Inflammatory macrophage treated with lipopolysaccharide for 4 hours (primary cell): ENCODE results near the gene PAQR9.
A peak's percentile ranks its signal among the peaks of the same experiment; 100 is the strongest.
"Not testable (repeated sequence)": the region's sequence is repeated elsewhere in the genome, so short reads cannot be mapped to it uniquely, and the experiment has no call there.

Source experiments
- DNase-seq: peaks from one replicate; pipeline ENCODE4 v3.0.0-alpha.2; 2020

Gene PAQR9

GRCh38 chr3:142963516-142964448, at the start of gene PAQR9:
Gene PAQR9 (minus strand): TSS chr3:142963674. CDS start chr3:142963336, 338 bp downstream.
- DNase-seq = no peak

GRCh38 chr3:143011705-143012104, 48.2 kb upstream of the PAQR9 start:
- no peak for DNase-seq

GRCh38 chr3:143010024-143010423, 46.5 kb upstream of the PAQR9 start:
- no peak for DNase-seq

- no peak for DNase-seq
Measured at GRCh38 chr3:143004823-143005222, 41.3 kb upstream of the PAQR9 start.

GRCh38 chr3:143002727-143003126, 39.3 kb upstream of the PAQR9 start:
- no peak for DNase-seq

- DNase-seq = peak; percentile 57
Measured at GRCh38 chr3:143002083-143002712, 38.7 kb upstream of the PAQR9 start.

- peak; percentile 98 for DNase-seq
Measured at GRCh38 chr3:143001369-143002082, 38.1 kb upstream of the PAQR9 start, which contains the start of gene U2SURP. Gene U2SURP (plus strand): TSS chr3:143001570. CDS start chr3:143001629, 59 bp downstream.

- DNase-seq = no peak
Measured at GRCh38 chr3:143001034-143001368, 37.5 kb upstream of the PAQR9 start.

- DNase-seq = no peak
Measured at GRCh38 chr3:143000528-143000927, 37.1 kb upstream of the PAQR9 start.

GRCh38 chr3:142999881-143000280, 36.4 kb upstream of the PAQR9 start:
- no peak for DNase-seq

GRCh38 chr3:142998439-142998838, 35.0 kb upstream of the PAQR9 start:
- DNase-seq = no peak

GRCh38 chr3:142997330-142997729, 33.9 kb upstream of the PAQR9 start:
- DNase-seq = no peak

- peak; percentile 87 for DNase-seq
Measured at GRCh38 chr3:142993958-142994442, 30.5 kb upstream of the PAQR9 start.

GRCh38 chr3:142992323-142992722, 28.8 kb upstream of the PAQR9 start:
- no peak for DNase-seq

GRCh38 chr3:142990721-142991120, 27.2 kb upstream of the PAQR9 start:
- DNase-seq = peak; percentile 79

- DNase-seq = not testable (repeated sequence)
Measured at GRCh38 chr3:142988826-142989225, 25.4 kb upstream of the PAQR9 start.

- DNase-seq = not testable (repeated sequence)
Measured at GRCh38 chr3:142988221-142988620, 24.7 kb upstream of the PAQR9 start.

GRCh38 chr3:142987707-142988106, 24.2 kb upstream of the PAQR9 start:
- peak; percentile 79 for DNase-seq

- peak; percentile 62 for DNase-seq
Measured at GRCh38 chr3:142987080-142987700, 23.7 kb upstream of the PAQR9 start.

- DNase-seq = no peak
Measured at GRCh38 chr3:142984255-142984654, 20.8 kb upstream of the PAQR9 start.

- no peak for DNase-seq
Measured at GRCh38 chr3:142983318-142983717, 19.8 kb upstream of the PAQR9 start.

GRCh38 chr3:142982038-142982773, 18.7 kb upstream of the PAQR9 start:
- no peak for DNase-seq
